ENCODE data around the gene BCAT1.
"Not testable (repeated sequence)": the region's sequence is repeated elsewhere in the genome, so short reads cannot be mapped to it uniquely, and the experiment has no call there.

Gene BCAT1

DNA sequence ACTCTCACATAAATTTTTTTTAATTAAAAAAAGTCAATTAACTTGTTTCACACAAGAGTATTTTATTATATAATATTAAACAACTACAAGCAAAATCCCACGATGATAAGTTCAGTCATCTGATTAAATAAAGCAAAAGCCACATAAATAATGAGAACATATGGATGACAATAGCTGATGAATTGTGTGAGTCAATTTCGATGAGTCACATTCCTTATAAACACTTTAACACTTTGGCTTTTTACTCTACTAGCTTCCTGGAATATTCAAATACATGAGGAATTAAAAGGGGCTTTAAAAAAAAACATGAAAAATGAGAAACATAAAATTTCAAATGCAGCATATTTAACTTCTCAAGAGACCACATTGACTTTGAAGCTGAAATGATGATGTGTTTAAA, 95.3 kb downstream of the BCAT1 start:
- peak; percentile 74 for DNase-seq (ENCODE audit: low read depth)

DNA sequence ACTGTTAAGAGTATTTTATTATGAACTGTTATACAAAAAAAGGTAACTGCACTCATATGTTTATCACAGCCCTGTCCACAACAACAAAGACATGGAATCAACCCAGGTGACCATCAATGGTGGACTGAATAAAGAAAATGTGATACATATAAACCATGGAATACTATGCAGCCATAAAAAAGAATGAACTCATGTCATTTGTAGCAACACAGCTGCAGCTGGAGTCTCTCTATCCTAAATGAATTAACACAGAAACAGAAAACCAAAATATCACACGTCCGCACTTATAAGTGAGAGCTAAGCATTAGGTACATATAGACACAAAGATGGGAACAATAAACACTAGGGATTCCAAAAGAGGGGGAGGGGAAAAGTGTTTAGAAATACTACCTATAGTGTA, 95.8 kb downstream of the BCAT1 start:
- no peak for DNase-seq (ENCODE audit: low read depth)

- no peak for DNase-seq (ENCODE audit: low read depth)
Measured at GRCh38 chr12:24852420-24852819, 96.5 kb downstream of the BCAT1 start.

DNA sequence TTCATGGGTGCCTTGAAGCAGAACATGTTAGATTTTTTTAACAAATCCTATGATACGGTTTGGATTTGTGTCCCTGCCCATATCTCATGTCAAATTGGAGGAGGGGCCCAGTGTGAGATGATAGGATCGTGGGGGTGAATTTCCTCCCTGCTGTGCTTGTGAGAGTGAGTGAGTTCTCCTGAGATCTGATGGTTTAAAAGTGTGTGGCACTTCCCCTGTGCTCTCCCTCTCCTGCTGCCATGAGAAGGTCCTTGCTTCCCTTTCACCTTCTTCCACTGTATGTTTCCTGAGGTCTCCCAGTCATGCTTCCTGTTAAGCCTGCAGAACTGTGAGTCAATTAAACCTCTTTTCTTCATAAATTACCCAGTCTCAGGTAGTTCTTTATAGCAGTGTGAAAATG, 97.0 kb downstream of the BCAT1 start:
- DNase-seq (ENCODE audit: low read depth) = not testable (repeated sequence)

GRCh38 chr12:24851341-24851740, 97.6 kb downstream of the BCAT1 start:
- no peak for DNase-seq (ENCODE audit: low read depth)

DNA sequence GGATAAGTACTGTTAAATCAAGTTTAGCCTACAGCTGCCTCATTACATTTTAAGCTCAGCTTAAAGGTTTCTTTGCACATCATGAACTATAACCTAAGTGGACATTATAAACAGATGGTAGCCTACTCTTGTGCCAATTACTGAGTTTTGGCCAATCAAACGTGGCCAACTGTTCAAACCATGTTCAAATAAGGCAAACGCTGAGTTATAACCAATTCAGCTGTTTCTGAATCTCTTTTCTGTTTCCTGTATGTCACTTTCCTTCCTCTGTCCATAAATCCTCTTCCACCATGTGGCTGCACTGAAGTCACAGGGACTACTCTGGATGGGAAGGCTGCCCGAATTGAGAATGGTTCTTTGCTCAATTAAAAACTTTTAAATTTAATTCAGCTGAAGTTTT, 98.4 kb downstream of the BCAT1 start:
- DNase-seq (ENCODE audit: low read depth) = no peak

- DNase-seq (ENCODE audit: low read depth) = no peak
Measured at GRCh38 chr12:24848941-24849477, 99.9 kb downstream of the BCAT1 start.

DNA sequence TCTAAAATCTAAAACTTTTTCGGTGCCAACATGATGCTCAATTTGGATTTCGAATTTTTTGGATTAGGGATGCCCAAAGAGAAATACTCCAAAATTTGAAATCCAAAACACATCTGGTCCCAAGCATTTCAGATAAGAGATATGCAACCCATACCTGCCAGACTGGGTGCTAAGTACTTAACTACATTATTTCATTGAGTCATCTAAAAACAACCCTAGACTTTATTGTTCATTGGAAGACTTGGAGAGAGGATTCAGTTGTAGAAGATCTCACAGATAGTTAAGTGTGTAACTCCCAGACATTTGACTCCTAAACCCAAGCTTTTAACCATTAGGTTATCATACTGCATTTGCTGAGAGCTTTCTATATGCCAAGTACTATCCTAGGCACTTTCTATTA, 102.2 kb downstream of the BCAT1 start:
- DNase-seq (ENCODE audit: low read depth) = no peak

- peak; percentile 57 for DNase-seq (ENCODE audit: low read depth)
Measured at GRCh38 chr12:24845615-24846014, 103.3 kb downstream of the BCAT1 start.

GRCh38 chr12:24840046-24840800, 108.7 kb downstream of the BCAT1 start:
- DNase-seq (ENCODE audit: low read depth) = peak; percentile 63

- DNase-seq (ENCODE audit: low read depth) = peak; percentile 33
Measured at GRCh38 chr12:24839268-24839791, 109.6 kb downstream of the BCAT1 start.

DNA sequence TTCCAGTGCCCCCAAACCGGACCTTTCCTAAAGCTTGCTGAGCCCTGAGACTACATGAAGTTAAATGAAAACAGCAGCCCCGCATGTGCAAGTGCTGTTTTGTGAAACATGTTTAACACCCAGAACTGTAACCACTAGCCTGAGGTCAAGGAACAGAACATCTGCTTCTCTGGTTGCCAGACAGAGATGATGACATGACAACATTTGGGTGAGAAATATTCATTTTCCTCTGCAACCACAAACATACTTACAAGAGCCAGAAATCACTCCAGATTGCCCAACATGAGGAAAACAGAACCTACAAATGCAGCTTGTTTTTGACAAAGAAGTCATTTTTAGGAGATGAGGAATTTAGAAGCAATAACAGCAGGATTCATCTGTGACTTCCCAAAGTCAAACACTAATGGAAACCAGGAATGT, 110.4 kb downstream of the BCAT1 start:
- DNase-seq (ENCODE audit: low read depth) = peak; percentile 90

DNA sequence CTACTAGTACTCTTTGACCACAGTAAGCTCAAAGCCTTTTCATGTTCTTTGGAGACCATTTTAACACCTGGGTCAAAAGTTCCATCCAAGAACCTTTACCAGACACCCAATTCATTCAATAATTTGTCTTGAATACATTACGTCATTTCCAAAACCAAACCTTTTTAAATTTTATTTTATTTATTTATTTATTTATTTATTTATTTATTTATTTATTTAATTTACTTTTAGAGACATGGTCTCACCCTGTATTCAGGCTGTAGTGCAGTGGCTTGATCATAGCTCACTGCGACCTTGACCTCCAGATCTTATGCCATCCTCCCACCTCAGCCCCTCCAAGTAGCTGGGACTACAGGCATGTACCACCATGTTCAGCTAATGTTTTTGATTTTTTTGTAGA, 113.5 kb downstream of the BCAT1 start:
- no peak for DNase-seq (ENCODE audit: low read depth)

- no peak for DNase-seq (ENCODE audit: low read depth)
Measured at GRCh38 chr12:24833513-24833912, 115.4 kb downstream of the BCAT1 start.

DNA sequence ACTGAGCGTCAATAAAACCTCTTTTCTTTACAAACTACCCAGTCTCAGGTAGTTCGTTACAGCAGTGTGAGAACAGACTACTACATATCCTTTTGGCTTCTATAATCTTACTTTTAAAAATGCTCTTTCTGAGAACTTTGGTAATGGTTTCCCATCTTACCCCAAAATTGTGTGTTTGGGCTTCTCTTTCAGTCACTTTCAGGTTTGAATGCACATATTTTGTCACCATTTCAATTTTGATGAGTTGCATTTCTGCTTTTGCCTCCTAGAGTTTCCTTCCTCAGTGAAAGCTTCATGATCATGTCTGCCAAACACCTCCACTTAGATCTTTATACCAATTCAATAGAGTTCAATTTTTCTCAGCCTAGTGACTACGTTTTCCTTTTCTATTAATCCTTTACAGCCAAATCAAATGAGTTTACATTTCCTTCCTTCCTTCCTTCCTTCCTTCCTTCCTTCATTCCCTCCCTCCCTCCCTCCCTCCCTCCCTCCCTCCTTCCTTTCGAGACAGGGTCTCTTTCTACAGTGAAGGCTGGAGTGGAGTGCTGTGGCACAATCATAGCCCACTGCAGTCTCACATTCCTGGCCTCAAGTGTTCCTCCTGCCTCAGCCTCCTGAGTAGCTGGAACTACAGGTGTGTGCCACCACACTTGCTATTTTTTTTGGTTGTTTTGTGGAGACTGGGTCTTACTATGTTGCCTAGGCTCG, 124.9 kb downstream of the BCAT1 start:
- DNase-seq (ENCODE audit: low read depth) = no peak

DNA sequence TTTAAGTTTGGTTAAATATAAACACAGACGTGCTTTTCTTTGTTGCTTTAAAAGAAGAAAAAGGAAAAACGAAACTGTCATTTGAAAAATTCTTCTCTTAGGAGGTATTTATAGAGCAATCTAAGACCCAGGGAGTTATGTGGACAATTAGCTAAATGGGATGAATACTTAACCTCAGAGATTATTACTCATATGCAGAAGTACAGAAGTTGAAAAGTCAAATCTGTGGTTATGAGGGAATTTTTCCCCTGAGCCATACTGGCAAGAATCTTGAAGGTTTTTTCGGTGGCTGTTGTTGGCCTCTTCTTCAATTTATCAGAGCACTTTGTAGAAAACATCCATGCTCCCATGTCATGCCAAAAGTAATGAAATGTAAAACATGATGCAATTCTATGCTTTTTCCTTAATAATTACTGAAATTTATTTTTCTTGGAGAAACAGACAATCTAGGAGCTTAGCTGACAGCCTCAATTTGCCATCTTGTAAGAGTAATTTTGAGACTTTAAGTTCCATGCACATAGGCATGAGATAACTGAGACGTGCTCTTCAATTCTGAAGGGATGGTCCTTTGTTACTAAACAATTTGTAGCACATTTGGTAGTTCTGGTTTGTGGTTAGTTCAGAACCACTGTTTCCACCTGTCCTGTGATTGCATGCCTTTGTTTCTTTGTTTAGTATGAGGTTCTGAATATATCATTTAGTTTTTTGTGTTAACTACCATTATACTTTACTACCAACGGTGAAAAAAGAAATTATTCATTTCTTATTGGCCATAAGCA, 126.6 kb downstream of the BCAT1 start:
- DNase-seq (ENCODE audit: low read depth) = peak; percentile 95

GRCh38 chr12:24821691-24822090, 127.2 kb downstream of the BCAT1 start:
- DNase-seq (ENCODE audit: low read depth) = peak; percentile 80

- peak; percentile 84 for DNase-seq (ENCODE audit: low read depth)
Measured at GRCh38 chr12:24820872-24821271, 128.0 kb downstream of the BCAT1 start.

- no peak for DNase-seq (ENCODE audit: low read depth)
Measured at GRCh38 chr12:24818351-24818750, 130.6 kb downstream of the BCAT1 start.

- no peak for DNase-seq (ENCODE audit: low read depth)
Measured at GRCh38 chr12:24815114-24815423, 133.8 kb downstream of the BCAT1 start.

GRCh38 chr12:24814379-24815113, 134.4 kb downstream of the BCAT1 start:
- no peak for DNase-seq (ENCODE audit: low read depth)

- DNase-seq (ENCODE audit: low read depth) = no peak
Measured at GRCh38 chr12:24810378-24810777, 138.5 kb downstream of the BCAT1 start.
